ENCODE measurements around the gene HYKK. TPM values are rescaled to one million over a fixed set of nuclear protein-coding genes. Genes with fewer than 3 reads are reported as not detected.

HYKK gene
- polyA plus RNA-seq, 1 donor from 2014 or later, result not detected

GRCh38 chr15:78536134-78536533 lies 28.8 kb downstream of the HYKK start:
- TF ChIP-seq EP300 (conservative IDR thresholded peaks at IDR 0.05; ENCODE audit: poor library complexity, severe bottlenecking) (no peak), CTCF (IDR thresholded peaks at IDR 0.05; ENCODE audit: poor library complexity, severe bottlenecking) (no peak), POLR2AphosphoS5 (IDR thresholded peaks at IDR 0.05) (no peak), EZH2 (IDR thresholded peaks at IDR 0.05; ENCODE audit: borderline replicate concordance, insufficient read depth, low read length, poor library complexity, severe bottlenecking) (no peak), SMC3 (conservative IDR thresholded peaks at IDR 0.05; ENCODE audit: poor library complexity) (no peak), RAD21 (conservative IDR thresholded peaks at IDR 0.05) (no peak), TAF1 (IDR thresholded peaks at IDR 0.05; ENCODE audit: low read depth) (no peak), MXI1 (conservative IDR thresholded peaks at IDR 0.05; ENCODE audit: poor library complexity, severe bottlenecking) (no peak)
- TF ChIP-seq, protein P1, sequence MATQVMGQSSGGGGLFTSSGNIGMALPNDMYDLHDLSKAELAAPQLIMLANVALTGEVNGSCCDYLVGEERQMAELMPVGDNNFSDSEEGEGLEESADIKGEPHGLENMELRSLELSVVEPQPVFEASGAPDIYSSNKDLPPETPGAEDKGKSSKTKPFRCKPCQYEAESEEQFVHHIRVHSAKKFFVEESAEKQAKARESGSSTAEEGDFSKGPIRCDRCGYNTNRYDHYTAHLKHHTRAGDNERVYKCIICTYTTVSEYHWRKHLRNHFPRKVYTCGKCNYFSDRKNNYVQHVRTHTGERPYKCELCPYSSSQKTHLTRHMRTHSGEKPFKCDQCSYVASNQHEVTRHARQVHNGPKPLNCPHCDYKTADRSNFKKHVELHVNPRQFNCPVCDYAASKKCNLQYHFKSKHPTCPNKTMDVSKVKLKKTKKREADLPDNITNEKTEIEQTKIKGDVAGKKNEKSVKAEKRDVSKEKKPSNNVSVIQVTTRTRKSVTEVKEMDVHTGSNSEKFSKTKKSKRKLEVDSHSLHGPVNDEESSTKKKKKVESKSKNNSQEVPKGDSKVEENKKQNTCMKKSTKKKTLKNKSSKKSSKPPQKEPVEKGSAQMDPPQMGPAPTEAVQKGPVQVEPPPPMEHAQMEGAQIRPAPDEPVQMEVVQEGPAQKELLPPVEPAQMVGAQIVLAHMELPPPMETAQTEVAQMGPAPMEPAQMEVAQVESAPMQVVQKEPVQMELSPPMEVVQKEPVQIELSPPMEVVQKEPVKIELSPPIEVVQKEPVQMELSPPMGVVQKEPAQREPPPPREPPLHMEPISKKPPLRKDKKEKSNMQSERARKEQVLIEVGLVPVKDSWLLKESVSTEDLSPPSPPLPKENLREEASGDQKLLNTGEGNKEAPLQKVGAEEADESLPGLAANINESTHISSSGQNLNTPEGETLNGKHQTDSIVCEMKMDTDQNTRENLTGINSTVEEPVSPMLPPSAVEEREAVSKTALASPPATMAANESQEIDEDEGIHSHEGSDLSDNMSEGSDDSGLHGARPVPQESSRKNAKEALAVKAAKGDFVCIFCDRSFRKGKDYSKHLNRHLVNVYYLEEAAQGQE (IDR thresholded peaks at IDR 0.05; ENCODE audit: borderline replicate concordance), result no peak
- Histone ChIP-seq H4K20me1 (ENCODE audit: insufficient read depth) (no peaks in the 10 kb centered on the region), H3K9me2 (ENCODE audit: insufficient read depth, low read length) (no peaks in the 10 kb centered on the region), H2AFZ (ENCODE audit: low read depth, low read length) (no peak overlapping the region), H3K9me3 (ENCODE audit: low read length) (no peaks in the 10 kb centered on the region), H3F3A (ENCODE audit: insufficient read depth, low read length, poor library complexity, severe bottlenecking) (no peaks in the 10 kb centered on the region), H3K27me3 (ENCODE audit: insufficient read depth, low read depth, low read length) (no peaks in the 10 kb centered on the region), H3K27ac (ENCODE audit: low read length) (no peak overlapping the region), H3K36me3 (ENCODE audit: insufficient read depth, low read length) (no peaks in the 10 kb centered on the region), H3K4me2 (ENCODE audit: low read length) (no peak overlapping the region), H3K9ac (ENCODE audit: low read length) (no peak overlapping the region), H3K79me2 (replicated peaks; ENCODE audit: insufficient read depth, low read length) (peaks cover 6% of the 10 kb centered on the region), H3K4me3 (ENCODE audit: low read length) (no peak overlapping the region)

- Histone ChIP-seq H2AFZ (ENCODE audit: low read depth, low read length) (no peak overlapping the region), H3K27me3 (ENCODE audit: insufficient read depth, low read depth, low read length) (no peaks in the 10 kb centered on the region), H3K9me3 (ENCODE audit: low read length) (no peaks in the 10 kb centered on the region), H3K4me2 (ENCODE audit: low read length) (no peak overlapping the region), H3K79me2 (replicated peaks; ENCODE audit: insufficient read depth, low read length) (peaks cover 18% of the 10 kb centered on the region), H3K27ac (ENCODE audit: low read length) (no peak overlapping the region), H4K20me1 (ENCODE audit: insufficient read depth) (no peaks in the 10 kb centered on the region), H3K9me2 (ENCODE audit: insufficient read depth, low read length) (no peaks in the 10 kb centered on the region), H3K36me3 (ENCODE audit: insufficient read depth, low read length) (no peaks in the 10 kb centered on the region), H3K9ac (ENCODE audit: low read length) (no peak overlapping the region), H3F3A (ENCODE audit: insufficient read depth, low read length, poor library complexity, severe bottlenecking) (no peaks in the 10 kb centered on the region), H3K4me3 (ENCODE audit: low read length) (no peak overlapping the region)
- no peak for TF ChIP-seq SMC3 (conservative IDR thresholded peaks at IDR 0.05; ENCODE audit: poor library complexity)
Measured at GRCh38 chr15:78537266-78537905, 30.0 kb downstream of the HYKK start.

Data from neural cell (in vitro differentiated cells).